PC-3 (cell line): Measurements from ENCODE around the gene TMEM170B.
A peak's percentile ranks its signal among the peaks of the same experiment; 100 is the strongest.

ENCODE experiments used
- CTCF ChIP-seq: fragments of 300-600 bp; sonication (generic); conservative IDR thresholded peaks from 2 replicates; pipeline ENCODE4 v1.5.1; 2017; ENCODE audit warnings: antibody characterized with exemption, low read depth, mild to moderate bottlenecking, low read length
- EZH2 ChIP-seq: fragments of 300-600 bp; sonication (generic); IDR thresholded peaks from one replicate; pipeline ENCODE4 v1.6.1; 2017; ENCODE audit warnings: antibody characterized with exemption, mild to moderate bottlenecking, low read length; ENCODE audit not compliant: unreplicated experiment
- EZH2phosphoT487 ChIP-seq: fragments of 300-600 bp; sonication (generic); IDR thresholded peaks from 2 replicates; pipeline ENCODE4 v1.6.1; 2018; ENCODE audit warnings: mild to moderate bottlenecking, antibody characterized with exemption, low read length, borderline replicate concordance

GRCh38 chr6:11538052-11538818 is 686 bp downstream of the TMEM170B start:
- TF ChIP-seq CTCF = no peak
- peak; percentile 49; the same call in 1 of the 2 replicates for TF ChIP-seq EZH2phosphoT487
- TF ChIP-seq EZH2 = peak; percentile 87
